ENCODE measurements around the gene DCP1B.

DNA sequence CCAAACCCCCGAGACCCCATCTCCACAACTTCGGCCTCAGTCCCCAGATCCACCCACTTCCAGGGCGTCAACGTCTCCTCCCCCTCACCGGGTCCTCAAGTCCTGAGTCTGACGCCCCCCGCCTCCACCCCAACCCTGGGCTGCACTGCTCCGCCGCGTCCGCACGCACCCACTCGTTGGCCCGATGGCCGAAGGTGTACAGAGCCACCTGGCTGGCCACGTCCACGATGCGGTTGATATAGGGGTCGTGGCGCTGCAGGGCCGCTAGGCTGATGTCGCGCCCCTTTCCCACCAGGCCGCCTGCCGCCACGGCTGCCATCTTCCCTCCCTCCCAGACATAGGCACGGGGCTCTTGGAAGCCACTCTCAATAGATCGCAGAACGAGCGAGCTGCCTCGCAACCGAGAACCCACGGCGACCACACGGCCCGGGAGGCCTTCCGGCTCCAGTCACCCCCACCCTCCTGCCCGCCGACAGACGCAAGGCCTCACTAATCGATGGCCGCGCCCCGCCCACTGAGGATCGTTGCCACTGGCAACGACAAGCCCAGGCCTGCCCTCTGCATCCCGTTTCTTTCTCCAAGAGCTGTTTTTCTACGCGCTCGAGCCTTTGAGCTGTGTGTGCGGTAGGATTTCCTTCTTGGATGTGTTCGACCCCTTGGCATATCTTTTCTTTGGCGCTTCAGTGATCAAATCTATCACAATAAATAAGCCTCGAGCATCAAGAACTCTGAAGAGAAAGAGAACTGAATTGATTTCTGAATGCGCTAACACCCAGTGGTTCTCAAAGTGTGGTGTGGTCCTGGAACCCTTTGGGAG, at the start of gene DCP1B:
- TF ChIP-seq SIN3A (IDR thresholded peaks at IDR 0.05; ENCODE audit: borderline replicate concordance, insufficient read depth, low read length) = peak; percentile 14; the same call in 1 of the 2 replicates
- TF ChIP-seq, protein P1, sequence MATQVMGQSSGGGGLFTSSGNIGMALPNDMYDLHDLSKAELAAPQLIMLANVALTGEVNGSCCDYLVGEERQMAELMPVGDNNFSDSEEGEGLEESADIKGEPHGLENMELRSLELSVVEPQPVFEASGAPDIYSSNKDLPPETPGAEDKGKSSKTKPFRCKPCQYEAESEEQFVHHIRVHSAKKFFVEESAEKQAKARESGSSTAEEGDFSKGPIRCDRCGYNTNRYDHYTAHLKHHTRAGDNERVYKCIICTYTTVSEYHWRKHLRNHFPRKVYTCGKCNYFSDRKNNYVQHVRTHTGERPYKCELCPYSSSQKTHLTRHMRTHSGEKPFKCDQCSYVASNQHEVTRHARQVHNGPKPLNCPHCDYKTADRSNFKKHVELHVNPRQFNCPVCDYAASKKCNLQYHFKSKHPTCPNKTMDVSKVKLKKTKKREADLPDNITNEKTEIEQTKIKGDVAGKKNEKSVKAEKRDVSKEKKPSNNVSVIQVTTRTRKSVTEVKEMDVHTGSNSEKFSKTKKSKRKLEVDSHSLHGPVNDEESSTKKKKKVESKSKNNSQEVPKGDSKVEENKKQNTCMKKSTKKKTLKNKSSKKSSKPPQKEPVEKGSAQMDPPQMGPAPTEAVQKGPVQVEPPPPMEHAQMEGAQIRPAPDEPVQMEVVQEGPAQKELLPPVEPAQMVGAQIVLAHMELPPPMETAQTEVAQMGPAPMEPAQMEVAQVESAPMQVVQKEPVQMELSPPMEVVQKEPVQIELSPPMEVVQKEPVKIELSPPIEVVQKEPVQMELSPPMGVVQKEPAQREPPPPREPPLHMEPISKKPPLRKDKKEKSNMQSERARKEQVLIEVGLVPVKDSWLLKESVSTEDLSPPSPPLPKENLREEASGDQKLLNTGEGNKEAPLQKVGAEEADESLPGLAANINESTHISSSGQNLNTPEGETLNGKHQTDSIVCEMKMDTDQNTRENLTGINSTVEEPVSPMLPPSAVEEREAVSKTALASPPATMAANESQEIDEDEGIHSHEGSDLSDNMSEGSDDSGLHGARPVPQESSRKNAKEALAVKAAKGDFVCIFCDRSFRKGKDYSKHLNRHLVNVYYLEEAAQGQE (IDR thresholded peaks at IDR 0.05; ENCODE audit: insufficient read depth in 1 of 2, low read depth in 2 of 2, low read length in 2 of 2) = peak in 1 of 2 experiments; percentile 30; a peak in 1 of 4 replicates
- TF ChIP-seq POLR2AphosphoS5 (IDR thresholded peaks at IDR 0.05; ENCODE audit: low read depth, low read length) = peak; percentile 64
- peak; percentile 65; the same call in 1 of the 2 replicates for TF ChIP-seq TAF1 (IDR thresholded peaks at IDR 0.05; ENCODE audit: borderline replicate concordance, insufficient read depth, low read length)

All from PFSK-1 (cell line).